HL-60 (cell line): ENCODE results near the gene RIN3.

Experiments
- DNase-seq, 2 experiments: peaks; one replicate each; pipeline ENCODE4 v3.0.0-alpha.2; 2010 to 2020; ENCODE audit warnings: low read depth in 1 of 2, low spot score in 1 of 2
- H3K27ac ChIP-seq: fragments of 250-450 bp; sonication (Bioruptor Pico); replicated peaks from 2 replicates; pipeline ENCODE4 v1.5.1; 2020; ENCODE audit warnings: mild to moderate bottlenecking, moderate library complexity
- H3K27me3 ChIP-seq: fragments of 250-450 bp; sonication (Bioruptor Pico); 2 replicates; pipeline ENCODE4 v1.5.1; 2021; ENCODE audit warnings: mild to moderate bottlenecking, moderate library complexity; ENCODE audit not compliant: insufficient read depth, poor library complexity, severe bottlenecking
- H3K4me3 ChIP-seq: replicated peaks from 2 replicates; pipeline ENCODE4 v1.5.1; 2011; ENCODE audit warnings: mild to moderate bottlenecking, control low read depth, low read length; ENCODE audit not compliant: insufficient read depth
- CTCF ChIP-seq: IDR thresholded peaks from one replicate; pipeline ENCODE4 v1.5.1; 2011; ENCODE audit warnings: low read length, control low read depth, inconsistent platforms; ENCODE audit not compliant: insufficient read depth
- GABPA ChIP-seq: IDR thresholded peaks from 2 replicates; pipeline ENCODE4 v1.6.1; 2012; ENCODE audit warnings: low read depth
- POLR2AphosphoS5 ChIP-seq: IDR thresholded peaks from 2 replicates; pipeline ENCODE4 v1.6.1; 2012; ENCODE audit warnings: low read depth
- SPI1 ChIP-seq: IDR thresholded peaks from 2 replicates; pipeline ENCODE4 v1.6.1; 2012; ENCODE audit warnings: low read depth, mild to moderate bottlenecking, borderline replicate concordance
- TF ChIP-seq, protein P1 (sequence below): IDR thresholded peaks from 2 replicates; pipeline ENCODE4 v1.6.1; 2012; ENCODE audit warnings: low read depth; ENCODE audit not compliant: insufficient replicate concordance

Gene RIN3

GRCh38 chr14:92619671-92620456 is 106.3 kb downstream of the RIN3 start:
- no peak overlapping the region for H3K4me3 ChIP-seq
- no peak for TF ChIP-seq POLR2AphosphoS5
- TF ChIP-seq SPI1, result no peak
- no peak for TF ChIP-seq CTCF
- TF ChIP-seq, protein P1, sequence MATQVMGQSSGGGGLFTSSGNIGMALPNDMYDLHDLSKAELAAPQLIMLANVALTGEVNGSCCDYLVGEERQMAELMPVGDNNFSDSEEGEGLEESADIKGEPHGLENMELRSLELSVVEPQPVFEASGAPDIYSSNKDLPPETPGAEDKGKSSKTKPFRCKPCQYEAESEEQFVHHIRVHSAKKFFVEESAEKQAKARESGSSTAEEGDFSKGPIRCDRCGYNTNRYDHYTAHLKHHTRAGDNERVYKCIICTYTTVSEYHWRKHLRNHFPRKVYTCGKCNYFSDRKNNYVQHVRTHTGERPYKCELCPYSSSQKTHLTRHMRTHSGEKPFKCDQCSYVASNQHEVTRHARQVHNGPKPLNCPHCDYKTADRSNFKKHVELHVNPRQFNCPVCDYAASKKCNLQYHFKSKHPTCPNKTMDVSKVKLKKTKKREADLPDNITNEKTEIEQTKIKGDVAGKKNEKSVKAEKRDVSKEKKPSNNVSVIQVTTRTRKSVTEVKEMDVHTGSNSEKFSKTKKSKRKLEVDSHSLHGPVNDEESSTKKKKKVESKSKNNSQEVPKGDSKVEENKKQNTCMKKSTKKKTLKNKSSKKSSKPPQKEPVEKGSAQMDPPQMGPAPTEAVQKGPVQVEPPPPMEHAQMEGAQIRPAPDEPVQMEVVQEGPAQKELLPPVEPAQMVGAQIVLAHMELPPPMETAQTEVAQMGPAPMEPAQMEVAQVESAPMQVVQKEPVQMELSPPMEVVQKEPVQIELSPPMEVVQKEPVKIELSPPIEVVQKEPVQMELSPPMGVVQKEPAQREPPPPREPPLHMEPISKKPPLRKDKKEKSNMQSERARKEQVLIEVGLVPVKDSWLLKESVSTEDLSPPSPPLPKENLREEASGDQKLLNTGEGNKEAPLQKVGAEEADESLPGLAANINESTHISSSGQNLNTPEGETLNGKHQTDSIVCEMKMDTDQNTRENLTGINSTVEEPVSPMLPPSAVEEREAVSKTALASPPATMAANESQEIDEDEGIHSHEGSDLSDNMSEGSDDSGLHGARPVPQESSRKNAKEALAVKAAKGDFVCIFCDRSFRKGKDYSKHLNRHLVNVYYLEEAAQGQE, result no peak
- no peak for TF ChIP-seq GABPA
- H3K27ac ChIP-seq, result no peak overlapping the region
- H3K27me3 ChIP-seq, result no peaks in the 10 kb centered on the region
- no peak for DNase-seq

DNA sequence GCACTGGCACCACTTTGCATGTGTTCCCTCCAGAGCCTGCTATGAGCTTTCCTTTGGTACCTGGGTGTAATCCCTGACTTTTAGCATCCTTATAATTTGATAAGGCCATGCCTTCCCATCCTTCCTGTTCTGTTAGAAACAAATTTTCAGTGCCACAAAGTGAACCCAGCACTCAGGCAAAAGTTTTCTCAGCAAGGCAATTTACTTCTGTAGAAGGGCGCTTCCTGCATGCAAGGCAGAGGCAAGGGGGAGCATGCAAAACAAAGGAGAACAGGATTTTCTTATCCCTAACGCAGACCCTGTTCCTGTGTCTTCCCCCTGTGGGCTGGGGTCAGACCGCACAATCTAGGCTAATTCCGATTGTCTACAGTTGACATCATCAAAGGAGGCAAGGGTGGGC is 108.7 kb downstream of the RIN3 start:
- DNase-seq, result no peak
- H3K27me3 ChIP-seq, result no peaks in the 10 kb centered on the region
- H3K27ac ChIP-seq, result no peak overlapping the region
- H3K4me3 ChIP-seq, result no peak overlapping the region
- no peak for TF ChIP-seq SPI1
- TF ChIP-seq, protein P1, result no peak
- no peak for TF ChIP-seq POLR2AphosphoS5
- TF ChIP-seq CTCF, result no peak
- no peak for TF ChIP-seq GABPA

- no peak overlapping the region for H3K4me3 ChIP-seq
- DNase-seq, result no peak
- no peak overlapping the region for H3K27ac ChIP-seq
- no peaks in the 10 kb centered on the region for H3K27me3 ChIP-seq
- no peak for TF ChIP-seq CTCF
- no peak for TF ChIP-seq POLR2AphosphoS5
- TF ChIP-seq SPI1, result no peak
- TF ChIP-seq, protein P1, result no peak
- TF ChIP-seq GABPA, result no peak
Observed at GRCh38 chr14:92624764-92625163, 111.2 kb downstream of the RIN3 start.
